OCI-LY1 (cell line): Measurements from ENCODE around the gene MIGA1.

Source experiments
- H2AFZ ChIP-seq: fragments of 200-600 bp; sonication (generic), shearing (Covaris generic); 2 replicates; pipeline ENCODE4 v1.6.0; 2014; ENCODE audit warnings: antibody characterized with exemption, mild to moderate bottlenecking, low read length
- H3F3A ChIP-seq: fragments of 200-600 bp; sonication (generic), shearing (Covaris generic); 2 replicates; pipeline ENCODE4 v1.6.0; 2014; ENCODE audit warnings: mild to moderate bottlenecking, antibody characterized with exemption, low read length, moderate library complexity; ENCODE audit not compliant: insufficient read depth
- H3K27ac ChIP-seq: fragments of 200-600 bp; sonication (generic); 2 replicates; pipeline ENCODE4 v1.5.1; 2014; ENCODE audit warnings: low read length, mixed run types, mild to moderate bottlenecking, low read depth; ENCODE audit not compliant: poor library complexity, severe bottlenecking
- H3K27me3 ChIP-seq: fragments of 200-600 bp; sonication (generic); 2 replicates; pipeline ENCODE4 v1.6.0; 2014; ENCODE audit warnings: antibody characterized with exemption, mild to moderate bottlenecking, low read length, moderate library complexity; ENCODE audit not compliant: insufficient read depth
- H3K36me3 ChIP-seq: fragments of 200-600 bp; sonication (generic); 2 replicates; pipeline ENCODE4 v1.6.1; 2014; ENCODE audit warnings: mild to moderate bottlenecking, antibody characterized with exemption, low read length, moderate library complexity, mixed read lengths; ENCODE audit not compliant: insufficient read depth
- H3K4me1 ChIP-seq: fragments of 200-600 bp; sonication (generic); 2 replicates; pipeline ENCODE4 v1.5.1; 2014; ENCODE audit warnings: mild to moderate bottlenecking, low read length, moderate library complexity; ENCODE audit not compliant: insufficient read depth, severe bottlenecking
- H3K4me2 ChIP-seq: fragments of 200-600 bp; sonication (generic), shearing (Covaris generic); 2 replicates; pipeline ENCODE4 v1.6.1; 2014; ENCODE audit warnings: low read length
- H3K4me3 ChIP-seq: fragments of 200-600 bp; sonication (generic); 2 replicates; pipeline ENCODE4 v1.5.1; 2014; ENCODE audit warnings: low read length, low read depth, mild to moderate bottlenecking, mixed read lengths; ENCODE audit not compliant: poor library complexity, severe bottlenecking
- H3K79me2 ChIP-seq: fragments of 200-600 bp; shearing (Covaris generic); 2 replicates; pipeline ENCODE4 v1.6.1; 2016; ENCODE audit warnings: mixed run types, low read length, mixed read lengths; ENCODE audit not compliant: insufficient read depth
- H3K9ac ChIP-seq: fragments of 200-600 bp; sonication (generic), shearing (Covaris generic); 2 replicates; pipeline ENCODE4 v1.6.1; 2014; ENCODE audit warnings: mild to moderate bottlenecking, low read length, mixed read lengths
- H3K9me2 ChIP-seq: fragments of 200-600 bp; sonication (generic), shearing (Covaris generic); 2 replicates; pipeline ENCODE4 v1.6.1; 2014; ENCODE audit warnings: low read depth, mild to moderate bottlenecking, low read length, mixed read lengths
- H3K9me3 ChIP-seq: fragments of 200-600 bp; shearing (Covaris generic); 2 replicates; pipeline ENCODE4 v1.6.1; 2014; ENCODE audit warnings: low read length, mixed read lengths
- H4K20me1 ChIP-seq: fragments of 200-600 bp; sonication (generic), shearing (Covaris generic); 2 replicates; pipeline ENCODE4 v1.6.0; 2016; ENCODE audit warnings: mild to moderate bottlenecking, low read length; ENCODE audit not compliant: insufficient read depth
- CTCF ChIP-seq: fragments of 200-600 bp; sonication (generic), shearing (Covaris generic); IDR thresholded peaks from 2 replicates; pipeline ENCODE4 v1.5.1; 2017; ENCODE audit warnings: mild to moderate bottlenecking, antibody characterized with exemption, low read length, moderate library complexity, mixed read lengths
- EZH2 ChIP-seq: fragments of 200-600 bp; sonication (generic), shearing (Covaris generic); IDR thresholded peaks from 2 replicates; pipeline ENCODE4 v1.8.0; 2017; ENCODE audit warnings: borderline replicate concordance, mixed run types, mild to moderate bottlenecking, antibody characterized with exemption, low read length, moderate library complexity, mixed read lengths

MIGA1 gene

DNA sequence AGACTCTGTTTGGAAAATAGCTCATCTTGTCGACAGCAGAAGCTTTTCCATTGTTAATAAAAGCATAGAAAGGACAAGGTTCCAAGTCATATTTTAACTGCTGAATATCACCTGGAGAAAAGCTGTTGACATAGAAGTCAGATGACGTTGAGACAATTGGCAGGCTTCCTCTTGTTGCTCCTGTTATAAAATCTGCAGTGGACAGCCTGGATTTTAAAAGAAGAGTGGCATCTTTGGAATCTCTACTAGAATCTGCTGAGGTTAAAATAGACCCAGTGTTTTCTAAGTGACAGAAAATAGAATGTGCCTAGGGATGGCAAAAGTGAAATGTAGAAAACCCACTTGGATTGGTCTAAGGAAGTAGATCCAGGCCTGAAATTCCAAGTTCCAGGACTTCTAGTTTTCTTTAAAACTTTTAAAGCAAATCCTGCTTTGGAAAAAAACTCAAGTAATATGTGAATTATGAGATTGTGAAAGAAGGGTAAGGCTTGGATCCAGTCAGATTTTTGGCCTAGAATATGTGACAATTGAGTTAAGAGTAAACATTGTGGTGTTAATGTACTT is 55.4 kb downstream of the MIGA1 start:
- Histone ChIP-seq H4K20me1 (no peaks in the 10 kb centered on the region), H2AFZ (no peak overlapping the region), H3K4me1 (no peaks in the 10 kb centered on the region), H3F3A (no peaks in the 10 kb centered on the region), H3K27me3 (no peaks in the 10 kb centered on the region), H3K79me2 (no peaks in the 10 kb centered on the region), H3K27ac (no peak overlapping the region), H3K4me2 (no peak overlapping the region), H3K9me3 (no peaks in the 10 kb centered on the region), H3K9ac (no peak overlapping the region), H3K4me3 (no peak overlapping the region), H3K9me2 (no peaks in the 10 kb centered on the region), H3K36me3 (peaks cover 13% of the 10 kb centered on the region; the same call in 1 of the 2 replicates)
- no peak for TF ChIP-seq EZH2
- no peak for TF ChIP-seq CTCF

DNA sequence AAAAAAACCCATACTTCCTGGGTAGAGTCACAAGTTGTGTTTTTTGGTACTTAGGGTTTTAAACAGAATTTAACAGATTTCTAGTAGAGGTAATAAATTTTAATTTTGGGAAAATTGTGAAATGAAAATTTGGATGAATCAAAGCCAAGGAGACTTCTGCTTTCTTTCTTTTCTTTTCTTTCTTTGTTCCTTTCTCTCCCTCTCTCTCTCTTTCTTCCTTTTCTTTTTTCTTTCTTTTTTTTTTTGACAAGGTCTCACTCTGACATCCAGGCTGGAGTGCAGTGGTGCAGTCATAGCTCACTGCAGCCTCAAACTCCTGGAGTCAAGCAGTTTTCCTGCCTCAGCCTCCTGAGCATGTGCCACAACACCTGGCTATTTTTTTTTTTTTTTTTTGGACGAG is 62.1 kb downstream of the MIGA1 start:
- Histone ChIP-seq H3K79me2 (no peaks in the 10 kb centered on the region), H3K27me3 (no peaks in the 10 kb centered on the region), H4K20me1 (no peaks in the 10 kb centered on the region), H3K4me1 (peaks cover 1% of the 10 kb centered on the region), H3K9me2 (no peaks in the 10 kb centered on the region), H3K9me3 (no peaks in the 10 kb centered on the region), H3K4me2 (no peak overlapping the region), H3K36me3 (peaks cover 13% of the 10 kb centered on the region; the same call in 1 of the 2 replicates), H3K4me3 (no peak overlapping the region), H2AFZ (no peak overlapping the region), H3K27ac (no peak overlapping the region), H3K9ac (no peak overlapping the region), H3F3A (no peaks in the 10 kb centered on the region; the same call in 1 of the 2 replicates)
- TF ChIP-seq EZH2 (no peak), CTCF (no peak)

- H2AFZ ChIP-seq = no peak overlapping the region
- H3F3A ChIP-seq = no peaks in the 10 kb centered on the region; the same call in 1 of the 2 replicates
- H3K36me3 ChIP-seq = peaks cover 13% of the 10 kb centered on the region; the same call in 1 of the 2 replicates
- no peak overlapping the region for H3K4me3 ChIP-seq
- no peaks in the 10 kb centered on the region for H3K9me3 ChIP-seq
- no peak for TF ChIP-seq EZH2
- H3K79me2 ChIP-seq = no peaks in the 10 kb centered on the region
- peaks cover 17% of the 10 kb centered on the region for H3K4me1 ChIP-seq
- H3K9ac ChIP-seq = no peak overlapping the region
- no peak overlapping the region for H3K27ac ChIP-seq
- H3K9me2 ChIP-seq = no peaks in the 10 kb centered on the region
- H4K20me1 ChIP-seq = no peaks in the 10 kb centered on the region
- H3K27me3 ChIP-seq = no peaks in the 10 kb centered on the region
- H3K4me2 ChIP-seq = no peak overlapping the region
Measured at GRCh38 chr1:77845951-77846350, 66.5 kb downstream of the MIGA1 start.

GRCh38 chr1:77846966-77847365 is 67.5 kb downstream of the MIGA1 start:
- Histone ChIP-seq H3K9ac (no peak overlapping the region), H3K36me3 (peaks cover 13% of the 10 kb centered on the region; the same call in 1 of the 2 replicates), H3K27ac (no peak overlapping the region), H2AFZ (no peak overlapping the region), H3K9me2 (no peaks in the 10 kb centered on the region), H3K79me2 (no peaks in the 10 kb centered on the region), H3K4me2 (peak overlapping the region; percentile 25; the same call in 1 of the 2 replicates), H3F3A (no peaks in the 10 kb centered on the region; the same call in 1 of the 2 replicates), H3K9me3 (no peaks in the 10 kb centered on the region), H4K20me1 (no peaks in the 10 kb centered on the region), H3K4me1 (peaks cover 17% of the 10 kb centered on the region), H3K27me3 (no peaks in the 10 kb centered on the region), H3K4me3 (no peak overlapping the region)
- TF ChIP-seq CTCF (no peak), EZH2 (no peak)
